GM18868 (cell line): ENCODE results near the gene MB.
A peak's percentile ranks its signal among the peaks of the same experiment; 100 is the strongest.
"Not testable (repeated sequence)": the region's sequence is repeated elsewhere in the genome, so short reads cannot be mapped to it uniquely, and the experiment has no call there.

ENCODE experiments used
- ATAC-seq: cut with Tn5 transposase; IDR thresholded peaks from one replicate; pipeline ENCODE4 v1.9.1; 2021; ENCODE audit warnings: mild to moderate bottlenecking, moderate library complexity; ENCODE audit not compliant: unreplicated experiment

Gene MB

DNA sequence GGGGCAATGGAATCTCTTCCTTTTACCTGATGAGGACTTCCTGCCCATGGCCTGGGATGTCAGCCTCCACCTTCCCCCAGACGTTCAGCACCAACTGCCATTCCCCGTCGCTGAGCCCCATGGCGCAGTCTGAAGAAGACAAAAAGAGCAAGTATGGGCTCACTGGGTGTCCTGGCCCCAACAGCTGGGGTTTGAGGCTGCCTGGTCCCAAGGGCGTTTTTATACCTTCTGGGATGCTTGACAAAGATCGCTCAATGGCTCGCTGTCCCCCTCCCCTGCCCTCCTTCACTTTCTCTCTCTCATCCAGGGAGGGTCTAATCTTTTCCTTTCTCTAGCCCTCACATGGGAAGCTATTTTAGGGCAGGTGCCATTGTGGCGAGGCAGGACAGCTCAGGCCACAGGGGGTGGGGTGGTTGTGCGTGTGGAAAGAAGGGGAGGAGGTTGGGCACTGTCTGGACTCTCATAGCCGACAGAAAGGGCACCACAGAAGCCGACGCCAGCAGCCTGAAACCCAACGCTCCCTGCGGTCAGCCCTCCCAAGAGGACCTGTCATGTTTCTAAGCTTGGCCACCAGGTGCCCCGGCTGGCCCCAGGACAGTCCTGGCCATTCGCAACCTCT, at the start of gene MB:
Gene MB (minus strand): TSS at position 193 of the 619 bp plus-strand sequence. CDS start 72 bp downstream, at position 121.
- no peak for ATAC-seq

- ATAC-seq, result not testable (repeated sequence)
Measured at GRCh38 chr22:35666699-35667098, 49.6 kb upstream of the MB start.

GRCh38 chr22:35664955-35665587, 47.9 kb upstream of the MB start:
- no peak for ATAC-seq

DNA sequence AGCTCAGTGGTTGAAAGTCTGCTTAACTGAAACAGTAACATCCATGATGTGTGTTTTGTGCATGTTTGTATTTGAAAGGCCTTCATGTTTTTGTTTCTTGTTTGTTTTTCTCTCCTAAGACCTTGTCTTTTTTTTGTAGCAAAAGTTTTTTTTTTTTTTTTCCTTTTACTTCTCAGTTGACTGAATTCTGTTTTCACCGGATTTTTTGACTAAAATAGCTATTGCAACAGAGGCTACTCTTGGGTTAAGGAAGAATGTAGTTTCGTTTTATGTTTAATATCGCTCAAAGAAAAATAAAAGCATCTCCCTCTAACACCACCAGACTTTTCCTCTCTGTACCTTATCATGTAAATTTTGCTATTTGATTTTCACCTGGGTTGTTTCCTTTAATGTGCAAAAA, 46.2 kb upstream of the MB start:
- no peak for ATAC-seq

GRCh38 chr22:35662914-35663313, 45.8 kb upstream of the MB start:
- ATAC-seq, result no peak

GRCh38 chr22:35661464-35661863, 44.3 kb upstream of the MB start:
- no peak for ATAC-seq

- ATAC-seq, result no peak
Measured at GRCh38 chr22:35660291-35661127, 43.4 kb upstream of the MB start.

DNA sequence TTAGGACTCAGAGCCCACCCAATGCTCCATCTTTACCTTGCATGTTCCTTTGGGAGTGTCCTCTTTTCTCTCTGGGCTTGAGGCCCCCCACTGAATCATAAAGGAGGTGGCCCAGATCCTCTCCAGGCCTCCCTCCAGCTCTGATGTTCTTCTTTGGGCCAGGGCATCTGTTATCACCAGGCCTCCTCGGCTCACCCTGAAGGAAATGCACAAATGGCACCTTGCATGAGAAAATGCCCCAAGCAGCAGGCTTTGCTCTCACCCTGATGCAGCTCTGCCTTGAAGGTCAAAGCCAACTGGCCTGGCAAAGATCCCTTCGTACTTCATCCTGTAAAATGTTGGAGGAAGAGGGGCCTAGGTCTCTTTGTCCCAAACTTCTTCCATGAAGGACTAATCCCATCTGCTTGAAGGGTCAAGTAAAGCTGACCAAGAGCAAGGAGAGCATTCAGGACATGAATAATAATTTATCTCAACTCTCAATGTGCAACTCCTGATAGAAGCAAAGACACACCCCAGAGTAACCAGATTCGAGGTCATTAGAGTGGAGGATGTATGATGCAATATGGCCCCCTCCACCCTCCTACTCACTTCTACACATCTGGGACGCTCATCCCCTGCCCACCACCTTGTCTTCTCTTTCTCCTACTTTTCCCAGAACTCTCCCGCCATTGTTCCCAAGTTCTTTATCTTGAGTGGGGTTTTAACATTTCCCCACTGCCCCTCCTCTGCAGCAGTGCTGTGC, 40.6 kb upstream of the MB start:
- no peak for ATAC-seq

GRCh38 chr22:35656284-35656752, 39.2 kb upstream of the MB start:
- no peak for ATAC-seq

DNA sequence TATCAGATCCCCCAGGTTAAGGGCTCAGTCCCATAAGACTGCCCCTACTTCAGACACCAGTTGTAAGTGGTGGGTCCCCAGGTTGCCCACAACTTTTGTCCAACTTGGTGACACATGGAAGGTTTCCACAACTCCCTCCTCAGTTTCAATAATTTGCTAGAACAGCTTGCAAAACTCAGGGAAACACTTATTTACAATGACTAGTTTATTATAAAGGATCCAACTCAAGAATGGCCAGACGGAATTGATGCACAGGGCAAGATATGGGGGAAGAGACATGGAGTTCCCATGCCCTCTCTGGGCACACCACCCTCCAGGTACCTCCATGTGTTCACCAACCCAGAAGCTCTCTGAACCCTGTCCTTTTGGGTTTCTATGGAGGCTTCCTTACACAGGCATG, 36.7 kb upstream of the MB start:
- ATAC-seq, result no peak

GRCh38 chr22:35651085-35651484, 34.0 kb upstream of the MB start:
- no peak for ATAC-seq

- ATAC-seq, result no peak
Measured at GRCh38 chr22:35649636-35650250, 32.6 kb upstream of the MB start.

DNA sequence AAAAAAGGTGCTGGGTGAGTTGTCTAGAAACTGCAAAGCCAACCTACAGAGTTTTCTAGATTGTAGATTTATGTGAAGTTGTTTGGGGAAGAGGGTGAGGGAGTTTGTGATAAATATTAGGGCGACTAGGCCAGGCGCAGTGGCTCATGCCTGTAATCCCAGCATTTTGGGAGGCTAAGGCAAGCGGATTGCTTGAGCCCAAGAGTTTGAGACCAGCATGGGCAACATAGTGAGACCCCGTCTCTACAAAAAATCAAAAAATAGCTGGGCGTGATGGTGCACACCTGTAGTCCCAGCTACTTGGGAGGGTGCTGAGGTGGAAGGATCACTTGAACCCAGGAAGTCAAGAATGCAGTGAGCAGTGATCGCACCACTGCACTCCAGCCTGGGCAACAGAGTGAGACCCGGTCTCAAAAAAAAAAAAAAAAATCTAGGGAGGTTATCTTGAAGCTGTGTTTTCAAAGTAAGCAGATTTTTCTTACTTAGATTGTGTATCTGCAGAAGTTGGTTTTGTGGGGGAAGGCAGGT, 32.0 kb upstream of the MB start:
- ATAC-seq, result peak; percentile 12

DNA sequence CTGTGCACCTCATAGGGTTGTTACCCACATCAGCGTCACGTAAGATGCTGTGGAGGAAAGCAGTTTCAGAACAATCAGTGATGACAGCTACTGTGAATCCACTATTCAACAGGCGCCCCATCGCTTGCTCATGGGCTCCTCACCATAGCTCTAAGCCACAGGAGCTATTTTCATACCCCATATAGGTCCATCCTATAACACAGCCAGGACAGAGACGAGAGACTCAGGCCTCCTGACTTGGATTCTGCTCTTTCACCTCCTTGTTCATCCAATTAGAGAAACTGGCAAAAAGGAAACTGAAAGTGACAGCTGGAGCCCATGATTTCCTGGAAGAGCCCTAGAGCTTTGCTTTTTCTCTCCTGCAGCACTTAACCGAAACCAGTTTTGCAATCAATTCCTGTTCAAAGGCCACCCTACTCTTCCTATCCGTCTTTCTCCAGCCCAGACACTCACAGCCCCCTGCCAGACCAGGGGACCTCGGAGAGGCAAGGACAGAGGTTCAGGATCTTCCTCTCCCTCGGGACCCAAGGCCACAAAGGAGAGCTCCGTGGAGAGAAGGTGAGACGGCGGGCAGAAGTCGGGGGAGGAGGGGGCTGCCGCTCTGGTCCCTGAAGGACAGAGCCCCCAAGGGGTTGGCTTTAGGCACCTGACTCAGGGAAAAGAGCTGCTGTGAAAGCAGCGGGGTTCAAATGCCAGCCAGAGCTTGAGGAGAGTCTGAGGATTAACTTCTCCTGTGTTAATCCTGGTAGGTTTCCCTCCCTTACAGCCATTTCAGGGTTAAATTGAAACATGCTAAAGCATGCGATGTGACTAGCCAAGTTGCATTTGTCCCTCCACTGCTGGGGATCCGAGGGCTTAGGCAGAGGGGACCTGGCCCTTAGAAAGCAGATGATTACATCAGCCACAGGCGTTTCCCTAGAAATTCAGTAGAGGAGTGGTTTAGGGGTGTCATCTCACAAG, 31.2 kb upstream of the MB start, which contains the start of gene APOL6:
Gene APOL6 (plus strand): TSS at position 381 of the 960 bp plus-strand sequence. CDS start 7,980 bp downstream, outside the sequence.
- ATAC-seq, result peak; percentile 38

DNA sequence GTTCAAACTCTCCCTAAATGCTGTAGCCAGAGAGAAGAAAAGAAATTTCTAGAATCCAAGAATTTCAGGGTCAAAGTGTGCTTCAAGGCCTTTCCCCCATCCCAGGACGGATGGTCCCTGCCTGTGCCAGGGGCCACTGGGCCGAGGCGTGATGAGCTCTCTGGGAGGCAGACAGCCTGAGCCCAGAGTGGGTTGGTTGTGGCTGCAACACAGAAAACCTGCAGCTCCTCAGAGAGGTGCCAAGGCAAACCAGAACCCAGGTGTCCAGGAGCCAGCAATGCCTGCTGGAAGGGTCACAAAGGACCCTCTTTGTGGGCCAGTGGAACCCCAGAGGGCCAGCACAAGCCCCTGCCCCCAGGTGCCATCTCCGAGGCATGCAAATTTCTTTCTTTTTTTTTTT, 28.5 kb upstream of the MB start:
- ATAC-seq, result no peak

- no peak for ATAC-seq
Measured at GRCh38 chr22:35643991-35644390, 26.9 kb upstream of the MB start.

GRCh38 chr22:35642305-35642741, 25.2 kb upstream of the MB start:
- ATAC-seq, result no peak

GRCh38 chr22:35641494-35642120, 24.5 kb upstream of the MB start:
- ATAC-seq, result no peak

DNA sequence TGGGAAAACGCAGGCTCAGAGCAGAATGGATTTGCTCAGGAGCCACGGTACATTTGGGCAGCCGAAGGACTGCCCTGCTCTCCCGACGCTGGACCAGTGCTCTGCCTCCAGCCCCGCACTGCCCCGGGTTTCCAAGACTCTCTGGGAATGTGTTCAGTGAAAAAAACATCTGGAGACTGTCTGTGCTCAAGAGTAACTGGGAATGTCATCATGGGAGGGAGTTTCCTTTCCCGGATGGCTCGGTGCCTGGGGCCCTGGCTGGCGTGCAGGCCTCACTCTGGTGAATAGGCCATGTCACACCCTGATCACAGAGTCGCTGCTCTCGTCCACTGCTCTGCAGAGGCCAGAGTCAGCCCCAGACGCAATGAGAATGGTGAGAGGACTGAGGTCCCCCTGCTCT, 21.3 kb upstream of the MB start:
- no peak for ATAC-seq
